ENCODE measurements around the gene DCXR.
A peak's percentile ranks its signal among the peaks of the same experiment; 100 is the strongest.

Gene DCXR

DNA sequence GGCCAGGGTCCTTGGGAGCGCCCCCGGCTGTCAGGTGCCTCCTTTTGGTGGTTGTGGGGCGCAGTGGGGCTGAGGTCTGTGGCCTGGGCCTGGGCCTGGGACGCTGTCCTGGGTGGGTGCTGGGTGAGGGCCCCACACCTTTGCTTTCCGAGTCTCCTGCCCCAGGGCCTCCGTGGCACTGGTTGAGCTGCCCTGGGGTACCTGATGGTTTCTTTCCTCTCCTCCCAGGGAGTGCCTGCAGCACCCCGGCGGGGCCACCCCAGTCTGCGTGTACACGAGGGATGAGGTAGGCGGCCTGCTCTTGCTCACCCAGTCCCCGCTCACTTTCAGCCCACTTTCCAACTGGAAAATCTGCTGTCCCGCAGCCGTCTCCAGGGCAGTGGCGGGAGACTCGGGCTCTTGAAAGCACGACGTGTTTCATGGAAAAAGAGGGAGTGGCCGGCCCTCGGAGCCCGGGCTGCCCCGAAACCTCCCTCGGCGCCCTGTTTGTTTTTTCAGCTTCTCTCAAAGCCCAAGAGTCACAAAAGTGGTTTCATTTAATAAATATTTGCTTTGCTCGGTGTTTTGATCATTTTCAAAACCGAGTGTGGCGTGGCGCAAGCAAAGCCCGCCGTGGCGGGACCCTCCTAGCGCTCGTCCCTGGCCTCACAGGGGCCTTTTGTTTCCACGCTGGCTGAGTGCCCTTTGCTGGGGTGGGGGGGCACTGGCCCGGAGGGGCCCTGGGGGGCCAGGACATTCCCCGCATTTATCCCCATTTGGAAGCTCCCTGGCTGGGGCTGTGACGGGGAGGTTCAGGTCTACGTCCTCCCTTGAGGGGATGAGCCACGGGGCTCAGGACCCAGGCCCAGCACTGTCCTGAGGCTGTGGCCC, 42.7 kb downstream of the DCXR start:
- DNase-seq = no peak

DNA sequence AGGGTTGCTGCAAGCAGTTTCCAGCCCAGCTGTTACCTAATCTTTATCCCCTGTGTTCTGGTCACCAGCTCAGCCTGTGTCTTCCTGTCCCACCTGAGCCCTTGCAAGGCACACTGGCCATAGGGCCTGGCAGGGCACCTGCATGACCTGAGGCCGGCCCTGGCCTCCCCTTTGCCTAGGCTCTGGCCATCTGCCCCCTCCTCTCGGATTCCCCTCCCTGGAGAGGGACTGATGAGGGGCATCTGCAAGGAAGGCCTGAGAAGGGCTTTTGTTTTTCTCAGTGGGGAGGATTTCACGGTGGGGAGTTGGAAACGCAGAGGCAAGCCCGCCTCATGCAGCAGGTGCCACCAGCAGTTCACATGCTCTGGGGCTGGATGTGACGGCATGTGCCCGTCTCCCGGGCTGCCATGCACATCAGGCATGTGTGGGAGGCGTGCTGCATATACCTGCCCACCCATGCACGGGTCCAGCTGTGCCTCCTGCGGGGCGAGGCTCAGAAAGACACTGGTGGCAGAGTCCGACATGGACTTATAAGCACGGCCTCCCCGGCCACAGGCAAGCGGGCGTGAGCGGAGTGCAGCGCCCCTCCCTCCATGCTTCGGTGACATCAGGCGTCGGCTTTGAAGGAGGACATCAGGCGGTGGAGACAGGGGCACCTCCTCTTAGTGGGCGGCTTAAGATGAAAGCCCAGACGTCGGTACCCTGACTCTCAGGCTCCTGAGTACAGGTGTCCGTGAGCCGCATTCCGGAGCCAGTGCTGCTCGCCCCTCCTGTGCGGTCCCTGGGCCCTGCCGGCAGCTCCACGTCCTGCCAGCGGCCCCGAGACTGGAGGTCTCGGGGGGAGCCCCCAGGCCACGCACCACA, 43.5 kb downstream of the DCXR start:
- DNase-seq = no peak

DNA sequence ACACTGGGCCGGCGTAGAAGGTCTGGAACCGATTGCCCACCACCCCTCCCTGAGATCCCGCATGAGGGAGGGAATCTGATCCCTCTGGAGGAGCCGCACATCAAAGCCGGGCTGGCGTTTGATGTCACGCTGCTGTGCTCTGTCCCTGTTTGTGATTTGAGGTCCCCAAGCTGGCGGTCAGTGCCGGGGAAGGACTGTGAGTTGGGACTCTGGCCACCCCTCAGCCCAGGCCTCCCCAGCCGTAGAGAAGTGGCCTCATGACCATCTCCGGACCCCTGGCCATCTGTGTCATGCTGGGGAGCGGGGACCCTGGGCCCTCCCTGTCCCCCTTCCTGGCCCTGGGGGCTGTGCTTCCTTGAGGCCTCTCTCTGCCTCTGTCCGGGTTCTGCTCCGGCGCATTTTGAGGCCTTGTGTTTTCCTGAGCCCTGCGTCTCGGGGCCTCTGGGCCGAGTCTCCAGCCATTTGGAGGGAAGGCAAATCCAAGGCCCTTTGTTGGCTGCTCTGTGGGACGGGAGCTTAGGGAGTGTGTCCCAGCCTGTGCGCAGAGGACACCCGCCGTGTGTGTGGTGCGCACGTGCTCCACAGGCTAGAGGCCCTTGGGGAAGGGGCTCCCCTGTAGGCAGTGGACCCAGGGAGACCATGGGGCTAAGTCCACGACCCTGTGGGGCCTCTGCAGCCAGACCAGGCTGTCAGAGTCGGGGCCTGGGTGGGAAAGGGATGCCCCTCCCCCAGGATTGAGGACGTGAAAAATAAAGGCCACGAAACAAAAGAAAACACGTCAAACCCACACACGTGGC, 45.0 kb downstream of the DCXR start:
- no peak for DNase-seq

DNA sequence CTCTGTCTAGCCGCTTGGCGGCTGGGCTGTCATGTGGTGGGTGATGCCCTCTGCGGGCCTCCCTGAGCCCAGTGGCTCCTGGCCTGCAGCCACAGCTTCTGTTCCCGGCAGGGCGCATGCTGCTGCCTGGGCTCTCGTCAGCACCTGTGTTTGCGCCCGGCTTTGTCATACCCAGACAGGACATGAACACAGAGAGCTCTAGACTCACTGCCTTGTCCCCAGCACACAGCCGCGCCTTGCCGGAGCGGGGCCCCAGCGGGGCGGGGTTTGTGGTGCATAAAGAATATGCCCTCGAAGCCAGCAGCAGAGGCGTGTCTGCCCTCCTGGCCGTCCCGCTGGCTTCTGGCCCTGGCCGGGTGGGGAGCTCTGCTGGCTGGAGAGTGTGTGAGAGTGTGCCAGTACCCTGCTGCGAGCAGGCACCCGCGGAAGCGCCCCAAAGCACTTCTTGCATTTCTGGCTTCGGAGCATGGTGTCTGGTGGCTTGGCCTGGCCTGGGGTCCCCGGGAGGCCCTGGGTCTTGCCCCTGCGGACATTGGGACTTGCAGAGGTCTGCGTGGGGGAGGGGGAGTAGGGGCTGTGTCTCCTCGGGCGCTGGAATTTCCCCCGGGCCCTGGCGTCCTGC, 45.7 kb downstream of the DCXR start:
- DNase-seq = peak; percentile 41

DNA sequence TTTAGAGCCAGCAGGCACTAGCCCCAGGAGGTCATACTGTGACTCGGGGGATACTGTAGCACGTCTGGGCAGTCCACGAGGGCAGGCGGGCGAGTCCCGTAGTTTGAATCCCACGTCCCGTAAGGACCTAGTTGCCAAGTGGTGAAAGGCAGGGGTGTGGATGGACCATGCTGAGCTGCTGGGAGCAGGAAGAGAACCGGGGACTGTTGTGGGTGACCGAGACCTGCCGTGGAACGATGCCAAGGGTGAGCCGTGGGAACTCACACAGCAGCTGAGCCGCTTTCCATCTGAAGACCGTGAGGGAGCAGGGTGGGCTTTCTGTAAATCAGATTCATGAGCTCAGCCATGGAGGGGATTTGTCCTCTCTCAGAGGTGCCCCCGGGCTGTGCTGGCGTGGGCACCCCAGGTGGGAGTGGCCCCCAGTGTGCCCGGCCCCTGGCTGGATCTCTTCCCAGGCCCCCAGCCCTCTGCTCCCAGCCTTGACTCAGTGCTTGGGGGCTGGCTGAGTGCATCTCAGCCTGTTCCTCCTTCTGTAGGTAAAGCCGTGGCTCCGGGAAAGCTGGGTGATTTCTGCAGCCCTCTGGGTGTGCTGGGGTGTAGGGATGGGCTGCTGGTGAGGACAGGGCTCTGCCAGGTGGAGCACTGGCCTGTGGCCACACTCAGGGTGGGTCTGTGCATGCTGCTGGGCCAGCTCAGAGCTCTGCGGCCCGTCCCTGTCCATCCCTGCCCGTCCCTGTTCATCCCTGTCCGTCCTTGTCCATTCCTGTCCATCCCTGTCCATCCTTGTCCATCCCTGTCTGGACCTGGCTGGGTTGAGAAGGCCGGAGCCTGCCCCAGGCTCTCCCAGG, 46.4 kb downstream of the DCXR start:
- DNase-seq = no peak

DNA sequence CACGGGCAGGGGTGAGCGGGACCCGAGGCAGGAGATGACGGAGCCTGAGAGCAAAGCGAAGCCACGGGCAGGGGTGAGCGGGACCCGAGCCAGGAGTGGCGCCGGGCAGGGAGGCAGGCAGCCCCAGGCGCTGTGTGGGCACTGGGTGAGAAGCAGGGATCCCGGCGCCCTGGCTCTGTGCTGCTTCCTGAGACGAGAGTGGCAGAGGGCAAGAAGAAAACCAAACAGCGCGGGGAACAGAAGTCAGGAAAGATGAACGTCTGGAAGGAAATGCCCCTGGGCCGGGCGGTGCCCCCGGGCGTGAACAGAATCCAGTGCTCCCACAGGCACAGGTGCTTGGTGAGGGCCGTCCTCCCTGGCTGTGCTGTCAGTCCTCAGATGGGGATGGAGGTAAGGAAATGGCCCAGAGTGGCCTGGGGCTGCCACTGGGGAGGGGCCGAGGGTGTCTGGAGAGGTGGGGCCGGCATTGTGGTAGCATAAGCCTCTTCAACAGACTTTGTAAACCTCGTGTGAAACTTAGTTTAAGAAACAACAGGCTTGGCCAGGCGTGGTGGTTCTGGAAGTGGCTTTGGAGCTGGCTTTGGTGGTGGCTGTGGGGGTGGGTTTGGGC, 50.2 kb downstream of the DCXR start:
- DNase-seq = no peak

DNA sequence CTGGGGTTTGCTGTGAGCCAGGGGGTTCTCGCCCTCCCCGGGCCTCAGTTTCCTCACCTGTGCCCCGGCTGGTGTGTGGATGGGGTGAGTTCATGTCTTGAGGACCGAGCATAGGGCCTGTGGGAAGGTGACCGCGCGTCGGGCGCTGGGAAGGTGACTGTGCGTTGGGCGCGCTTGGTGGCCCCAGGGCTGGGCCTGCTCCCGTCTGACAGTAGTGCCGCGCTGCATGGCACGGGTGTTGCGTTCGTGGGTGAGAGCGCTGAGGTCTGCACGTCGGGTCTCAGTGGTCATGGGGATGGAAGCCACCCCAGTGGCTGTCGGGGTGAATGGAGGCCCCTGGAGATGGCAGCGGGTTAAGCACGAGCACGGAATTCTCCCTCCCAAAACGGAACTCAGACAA, 50.9 kb downstream of the DCXR start:
- no peak for DNase-seq

Data from NCI-H2107 (cell line).